Fibroblast of skin of left quadriceps (primary cell): ENCODE data around the gene PET117.
"Not testable (repeated sequence)": the region's sequence is repeated elsewhere in the genome, so short reads cannot be mapped to it uniquely, and the experiment has no call there.

Source experiments
- DNase-seq, 2 experiments: peaks; one replicate each; pipeline ENCODE4 v3.0.0-alpha.2; 2013; ENCODE audit warnings: low read depth in 2 of 2

The PET117 gene

GRCh38 chr20:18164356-18164755 lies 26.7 kb downstream of the PET117 start:
- no peak for DNase-seq

GRCh38 chr20:18165553-18165952 lies 27.9 kb downstream of the PET117 start:
- DNase-seq = no peak

- DNase-seq = no peak
These were observed 28.7 kb downstream of the PET117 start for GRCh38 chr20:18166241-18166881.

- no peak for DNase-seq
These were observed 29.3 kb downstream of the PET117 start for GRCh38 chr20:18166950-18167349.

- DNase-seq = no peak
These were observed 34.7 kb downstream of the PET117 start for GRCh38 chr20:18172379-18172778.

- DNase-seq = no peak
These were observed 37.4 kb downstream of the PET117 start for GRCh38 chr20:18174906-18175683.

GRCh38 chr20:18176318-18176785 lies 38.7 kb downstream of the PET117 start:
- no peak for DNase-seq

- not testable (repeated sequence) for DNase-seq
These were observed 42.7 kb downstream of the PET117 start for GRCh38 chr20:18180366-18180765.

- DNase-seq = no peak
These were observed 43.2 kb downstream of the PET117 start for GRCh38 chr20:18180815-18181214.

- no peak for DNase-seq
These were observed 49.4 kb downstream of the PET117 start for GRCh38 chr20:18187020-18187419.

GRCh38 chr20:18188434-18188833 lies 50.8 kb downstream of the PET117 start:
- DNase-seq = peak in 1 of 2 experiments; percentile 7

- DNase-seq = no peak
These were observed 52.9 kb downstream of the PET117 start for GRCh38 chr20:18190338-18191233.

- DNase-seq = no peak
These were observed 53.6 kb downstream of the PET117 start for GRCh38 chr20:18191306-18191705.
